AG09309 (cell line): ENCODE measurements around the gene DTX3.

Source experiments
- DNase-seq: peaks from one replicate; pipeline ENCODE4 v3.0.0-alpha.2; 2010; ENCODE audit warnings: low read depth
- H3K4me3 ChIP-seq: 2 replicates; pipeline ENCODE4 v1.5.1; 2011; ENCODE audit warnings: mild to moderate bottlenecking, low read depth, low read length, moderate library complexity; ENCODE audit not compliant: control insufficient read depth
- TF ChIP-seq, protein P1 (sequence below): IDR thresholded peaks from 2 replicates; pipeline ENCODE4 v1.5.1; 2011; ENCODE audit warnings: mild to moderate bottlenecking, low read depth, low read length, inconsistent platforms; ENCODE audit not compliant: insufficient read depth, control insufficient read depth; ENCODE audit errors: missing control alignments

DTX3 gene

GRCh38 chr12:57602544-57602943 is 2.1 kb upstream of the DTX3 start:
- TF ChIP-seq, protein P1, sequence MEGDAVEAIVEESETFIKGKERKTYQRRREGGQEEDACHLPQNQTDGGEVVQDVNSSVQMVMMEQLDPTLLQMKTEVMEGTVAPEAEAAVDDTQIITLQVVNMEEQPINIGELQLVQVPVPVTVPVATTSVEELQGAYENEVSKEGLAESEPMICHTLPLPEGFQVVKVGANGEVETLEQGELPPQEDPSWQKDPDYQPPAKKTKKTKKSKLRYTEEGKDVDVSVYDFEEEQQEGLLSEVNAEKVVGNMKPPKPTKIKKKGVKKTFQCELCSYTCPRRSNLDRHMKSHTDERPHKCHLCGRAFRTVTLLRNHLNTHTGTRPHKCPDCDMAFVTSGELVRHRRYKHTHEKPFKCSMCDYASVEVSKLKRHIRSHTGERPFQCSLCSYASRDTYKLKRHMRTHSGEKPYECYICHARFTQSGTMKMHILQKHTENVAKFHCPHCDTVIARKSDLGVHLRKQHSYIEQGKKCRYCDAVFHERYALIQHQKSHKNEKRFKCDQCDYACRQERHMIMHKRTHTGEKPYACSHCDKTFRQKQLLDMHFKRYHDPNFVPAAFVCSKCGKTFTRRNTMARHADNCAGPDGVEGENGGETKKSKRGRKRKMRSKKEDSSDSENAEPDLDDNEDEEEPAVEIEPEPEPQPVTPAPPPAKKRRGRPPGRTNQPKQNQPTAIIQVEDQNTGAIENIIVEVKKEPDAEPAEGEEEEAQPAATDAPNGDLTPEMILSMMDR: no peak
- no peak for DNase-seq
- no peak overlapping the region for H3K4me3 ChIP-seq

GRCh38 chr12:57603324-57603723 is 1.3 kb upstream of the DTX3 start:
- no peak for DNase-seq
- H3K4me3 ChIP-seq: no peak overlapping the region
- TF ChIP-seq, protein P1: no peak

DNA sequence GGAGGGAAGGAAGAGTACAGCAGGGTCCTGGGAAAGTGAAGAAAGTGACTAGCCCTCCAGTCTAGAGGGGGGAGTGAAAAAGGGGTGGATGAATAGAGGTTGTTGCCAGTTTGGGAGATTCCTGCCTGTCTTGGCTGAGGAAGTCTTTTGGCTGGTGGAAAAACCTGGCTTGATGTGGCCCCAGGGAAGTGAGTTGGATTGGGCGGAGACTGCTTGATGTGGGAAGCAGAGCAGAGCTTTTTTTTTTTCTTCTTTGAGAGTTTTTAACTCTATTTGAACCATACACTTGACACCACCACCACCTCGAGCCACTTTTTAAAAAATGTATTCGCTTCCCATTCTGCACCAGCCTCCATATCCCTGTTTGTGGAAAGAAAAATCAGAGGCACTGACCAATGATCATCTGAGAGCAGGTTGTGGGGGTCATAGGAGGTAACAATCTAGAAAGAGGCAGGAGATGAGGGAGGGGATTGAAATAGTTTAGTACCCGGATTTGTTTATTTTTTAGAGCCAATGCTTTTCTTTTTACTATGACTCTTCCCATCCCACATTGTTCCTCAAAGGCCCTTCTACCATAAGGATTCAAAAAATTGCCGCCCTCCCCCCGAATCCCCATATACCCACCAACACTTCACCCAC is 690 bp upstream of the DTX3 start:
- DNase-seq: peak; percentile 38
- peak overlapping the region; percentile 59 for H3K4me3 ChIP-seq
- TF ChIP-seq, protein P1: no peak

DNA sequence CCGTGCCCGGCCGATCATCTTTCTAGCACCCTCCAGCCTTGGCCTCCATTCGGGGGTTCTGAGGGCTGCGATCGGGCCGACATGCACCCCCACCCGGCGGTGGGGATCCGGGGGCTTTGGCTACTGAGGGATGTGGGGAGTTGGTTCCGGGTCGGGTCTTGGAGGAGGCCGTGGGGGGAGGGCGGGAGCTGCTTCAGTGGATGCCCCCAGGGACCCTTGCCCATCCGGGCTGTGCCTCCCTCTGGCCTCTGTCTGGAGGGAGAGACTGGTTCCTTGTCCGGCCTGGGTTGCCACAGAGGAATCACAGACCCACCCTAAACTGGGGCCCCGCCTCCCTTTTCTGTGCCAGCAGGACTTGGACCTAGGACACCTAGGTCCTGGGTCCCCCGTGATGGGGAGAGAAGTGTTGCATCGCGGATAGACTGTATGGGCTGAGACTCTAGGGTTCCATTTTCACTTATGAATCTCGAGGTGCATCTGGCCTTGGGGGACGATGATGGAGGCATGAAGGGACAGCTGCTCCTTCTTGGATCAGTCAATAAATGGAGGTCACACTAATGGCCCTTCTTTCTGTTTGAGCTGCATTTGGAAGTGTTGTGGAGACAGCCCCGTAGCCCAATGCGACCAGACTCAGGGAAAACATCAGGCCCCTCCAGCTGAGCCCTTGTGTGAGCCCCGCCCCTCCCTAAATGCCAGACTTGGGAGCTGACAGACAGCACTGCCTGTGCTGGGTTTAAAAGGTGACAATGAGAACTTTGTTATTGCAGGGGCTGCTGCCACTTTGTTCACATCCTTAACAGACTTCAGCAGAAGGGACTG is 577 bp downstream of the DTX3 start:
- TF ChIP-seq, protein P1: no peak
- no peak for DNase-seq
- peak overlapping the region; percentile 59 for H3K4me3 ChIP-seq

GRCh38 chr12:57605811-57606311 is 1.2 kb downstream of the DTX3 start:
- no peak for DNase-seq
- H3K4me3 ChIP-seq: peak overlapping the region; percentile 59; the same call in 1 of the 2 replicates
- TF ChIP-seq, protein P1: no peak

DNA sequence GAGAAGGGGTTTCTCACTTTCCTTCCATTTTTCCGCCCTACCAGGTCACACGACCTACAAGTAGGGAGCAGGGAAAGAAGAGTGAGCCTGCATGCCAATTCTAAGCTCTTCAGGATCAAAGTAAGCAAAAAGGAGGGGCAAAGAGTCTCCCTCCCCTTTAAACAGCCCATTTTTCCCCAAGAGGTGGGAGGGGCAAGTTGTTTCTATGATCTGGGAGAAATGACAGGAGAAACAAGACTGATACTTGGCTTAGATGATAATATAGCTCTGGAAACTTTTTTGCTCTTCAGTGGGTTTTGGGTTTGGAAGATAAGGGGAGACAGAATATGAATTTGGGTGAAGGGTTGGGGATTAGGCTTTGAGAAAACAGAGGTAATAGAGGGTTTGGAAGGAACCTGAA is 1.8 kb downstream of the DTX3 start:
- TF ChIP-seq, protein P1: no peak
- no peak overlapping the region for H3K4me3 ChIP-seq
- no peak for DNase-seq
